LNCAP (cell line): ENCODE data around the gene SELENON.

Experiments
- TF ChIP-seq, protein P1 (sequence below): fragments of 450-650 bp; IDR thresholded peaks from 2 replicates; pipeline ENCODE4 v1.5.1; 2017; ENCODE audit warnings: mild to moderate bottlenecking

Gene SELENON

DNA sequence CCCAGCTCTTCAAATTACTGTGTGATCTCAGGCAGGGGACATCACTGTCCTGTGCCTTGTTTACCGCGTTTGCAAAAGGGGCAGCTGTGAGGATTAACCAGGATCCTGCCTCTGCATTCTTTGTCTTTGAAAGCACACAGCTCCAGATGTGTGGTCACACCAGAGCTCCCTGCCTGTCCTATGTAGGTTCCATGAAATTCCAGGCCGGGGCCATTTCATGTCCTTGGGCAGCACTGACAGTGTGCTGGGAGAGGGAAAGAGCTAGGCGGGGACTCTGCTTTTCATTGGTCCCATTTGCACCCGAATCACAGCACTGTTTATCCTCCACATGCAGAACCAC lies 42.2 kb upstream of the SELENON start:
- TF ChIP-seq, protein P1, sequence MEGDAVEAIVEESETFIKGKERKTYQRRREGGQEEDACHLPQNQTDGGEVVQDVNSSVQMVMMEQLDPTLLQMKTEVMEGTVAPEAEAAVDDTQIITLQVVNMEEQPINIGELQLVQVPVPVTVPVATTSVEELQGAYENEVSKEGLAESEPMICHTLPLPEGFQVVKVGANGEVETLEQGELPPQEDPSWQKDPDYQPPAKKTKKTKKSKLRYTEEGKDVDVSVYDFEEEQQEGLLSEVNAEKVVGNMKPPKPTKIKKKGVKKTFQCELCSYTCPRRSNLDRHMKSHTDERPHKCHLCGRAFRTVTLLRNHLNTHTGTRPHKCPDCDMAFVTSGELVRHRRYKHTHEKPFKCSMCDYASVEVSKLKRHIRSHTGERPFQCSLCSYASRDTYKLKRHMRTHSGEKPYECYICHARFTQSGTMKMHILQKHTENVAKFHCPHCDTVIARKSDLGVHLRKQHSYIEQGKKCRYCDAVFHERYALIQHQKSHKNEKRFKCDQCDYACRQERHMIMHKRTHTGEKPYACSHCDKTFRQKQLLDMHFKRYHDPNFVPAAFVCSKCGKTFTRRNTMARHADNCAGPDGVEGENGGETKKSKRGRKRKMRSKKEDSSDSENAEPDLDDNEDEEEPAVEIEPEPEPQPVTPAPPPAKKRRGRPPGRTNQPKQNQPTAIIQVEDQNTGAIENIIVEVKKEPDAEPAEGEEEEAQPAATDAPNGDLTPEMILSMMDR, result no peak

DNA sequence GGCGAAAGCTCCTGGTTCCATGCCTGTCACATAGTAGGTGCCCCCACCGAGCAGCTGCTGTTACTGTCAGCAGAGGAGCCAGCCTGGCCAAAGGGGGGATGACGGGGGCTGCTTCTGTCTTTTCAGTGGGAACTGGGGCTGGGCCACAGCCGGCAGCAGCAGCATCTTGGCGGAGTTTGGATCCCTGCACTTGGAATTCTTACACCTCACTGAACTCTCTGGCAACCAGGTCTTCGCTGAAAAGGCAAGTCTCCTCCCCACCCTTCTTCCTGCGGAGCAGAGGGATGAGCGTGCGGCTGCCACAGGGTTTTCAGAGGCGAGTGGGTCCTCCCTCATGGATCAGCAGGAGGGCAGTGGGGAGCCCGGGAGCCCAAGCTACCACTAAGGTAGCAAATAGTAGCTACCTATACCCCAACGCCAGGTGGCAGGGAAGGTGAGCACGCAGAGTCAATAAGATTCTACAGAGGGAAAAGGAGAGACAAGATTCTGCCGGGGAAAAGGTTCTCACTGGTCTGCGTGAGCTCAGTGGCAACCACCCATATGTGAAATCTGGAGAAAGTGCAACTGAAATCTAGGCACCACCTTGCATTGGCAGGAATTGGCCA lies 41.4 kb upstream of the SELENON start:
- TF ChIP-seq, protein P1, result no peak

GRCh38 chr1:25760122-25760719 lies 39.8 kb upstream of the SELENON start:
- TF ChIP-seq, protein P1, result no peak

GRCh38 chr1:25760871-25761270 lies 39.1 kb upstream of the SELENON start:
- TF ChIP-seq, protein P1, result no peak

- TF ChIP-seq, protein P1, result no peak
These were observed 36.5 kb upstream of the SELENON start for GRCh38 chr1:25763493-25763892.

- TF ChIP-seq, protein P1, result no peak
These were observed 34.7 kb upstream of the SELENON start for GRCh38 chr1:25765136-25765922.

DNA sequence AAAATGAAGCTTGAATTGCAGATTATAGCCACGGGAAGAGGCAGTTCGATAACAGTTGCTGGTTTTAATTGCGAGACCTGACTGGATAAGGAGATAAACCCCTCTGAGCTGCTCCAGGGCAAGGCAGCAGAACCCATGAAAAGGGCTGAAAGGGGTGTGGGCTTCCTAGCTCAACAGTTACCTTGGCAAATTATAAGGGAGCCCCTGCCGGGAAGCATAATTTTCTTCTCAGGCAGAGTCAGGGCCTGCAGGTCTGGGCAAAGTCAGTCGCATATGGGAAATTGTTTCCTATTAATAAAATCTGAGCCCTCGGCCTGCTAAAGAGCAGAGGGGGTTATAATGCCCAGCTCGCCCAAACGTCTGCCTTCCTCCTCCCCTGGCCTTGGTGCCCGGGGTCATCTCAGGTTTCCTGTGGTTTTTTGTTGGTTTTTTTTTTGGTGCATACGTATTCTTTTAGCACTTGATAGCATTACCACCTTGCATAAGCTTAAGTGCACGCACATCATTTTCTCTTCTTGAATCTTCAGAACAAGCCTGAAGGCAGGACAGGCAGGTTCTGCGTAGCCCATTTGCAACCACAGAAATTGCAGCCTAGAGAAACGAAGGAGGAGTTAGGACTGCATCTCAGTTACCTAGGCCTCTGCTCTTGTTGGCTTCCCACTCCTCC lies 33.9 kb upstream of the SELENON start:
- TF ChIP-seq, protein P1, result no peak
